ENCODE results near the gene BBS4.
"Not testable (repeated sequence)": the region's sequence is repeated elsewhere in the genome, so short reads cannot be mapped to it uniquely, and the experiment has no call there.

The BBS4 gene

DNA sequence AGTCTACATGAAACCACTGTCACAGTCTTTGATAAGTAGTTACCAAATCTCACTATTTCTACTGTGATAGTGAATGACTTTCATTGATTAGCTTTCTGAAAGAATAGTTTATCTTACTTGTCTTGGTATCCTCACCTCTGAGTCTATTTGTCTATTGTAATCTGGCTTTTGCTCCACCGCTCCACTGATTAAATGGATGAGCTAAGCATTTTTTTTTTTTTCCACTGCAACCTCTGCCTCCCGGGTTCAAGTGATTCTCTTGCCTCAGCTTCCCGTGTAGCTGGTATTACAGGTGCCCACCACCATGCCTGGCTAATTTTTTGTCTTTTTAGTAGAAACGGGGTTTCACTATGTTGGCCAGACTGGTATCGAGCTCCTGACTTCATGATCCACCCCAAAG lies 12.9 kb downstream of the BBS4 start:
- no peak for DNase-seq (ENCODE audit: low read depth)

DNA sequence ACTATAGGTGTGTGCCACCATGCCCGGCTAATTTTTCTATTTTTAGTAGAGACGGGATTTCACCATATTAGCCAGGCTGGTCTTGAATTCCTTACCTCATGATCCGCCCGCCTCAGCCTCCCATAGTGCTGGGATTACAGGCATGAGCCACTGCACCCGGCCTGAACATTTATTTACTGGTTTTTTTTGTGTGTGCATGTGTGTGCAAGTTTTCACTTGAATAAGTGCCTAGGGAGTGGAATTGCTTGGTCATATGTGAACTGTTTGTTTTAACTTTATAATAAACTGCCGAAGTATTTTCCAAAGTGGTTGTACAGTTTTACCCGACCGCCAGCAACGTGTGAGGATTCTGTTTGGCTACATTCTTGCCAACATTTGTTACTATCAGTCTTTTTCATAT lies 14.1 kb downstream of the BBS4 start:
- DNase-seq (ENCODE audit: low read depth): no peak

DNA sequence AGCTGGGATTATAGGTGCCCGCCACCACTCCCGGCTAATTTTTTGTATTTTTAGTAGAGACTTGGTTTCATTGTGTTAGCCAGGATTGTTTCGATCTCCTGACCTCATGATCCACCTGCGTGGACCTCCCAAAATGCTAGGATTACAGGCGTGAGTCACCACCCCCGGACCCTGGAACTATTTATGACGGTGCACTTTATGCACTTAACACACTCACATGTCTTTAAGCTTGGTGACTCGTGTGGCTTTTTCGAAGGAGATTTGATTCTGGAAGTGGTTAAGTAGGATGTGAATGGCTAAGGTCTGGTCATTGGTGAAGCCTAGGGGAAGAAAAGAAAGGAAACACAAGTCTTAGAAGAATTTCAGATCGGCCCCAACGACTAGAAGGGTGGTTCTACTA lies 20.3 kb downstream of the BBS4 start:
- no peak for DNase-seq (ENCODE audit: low read depth)

DNA sequence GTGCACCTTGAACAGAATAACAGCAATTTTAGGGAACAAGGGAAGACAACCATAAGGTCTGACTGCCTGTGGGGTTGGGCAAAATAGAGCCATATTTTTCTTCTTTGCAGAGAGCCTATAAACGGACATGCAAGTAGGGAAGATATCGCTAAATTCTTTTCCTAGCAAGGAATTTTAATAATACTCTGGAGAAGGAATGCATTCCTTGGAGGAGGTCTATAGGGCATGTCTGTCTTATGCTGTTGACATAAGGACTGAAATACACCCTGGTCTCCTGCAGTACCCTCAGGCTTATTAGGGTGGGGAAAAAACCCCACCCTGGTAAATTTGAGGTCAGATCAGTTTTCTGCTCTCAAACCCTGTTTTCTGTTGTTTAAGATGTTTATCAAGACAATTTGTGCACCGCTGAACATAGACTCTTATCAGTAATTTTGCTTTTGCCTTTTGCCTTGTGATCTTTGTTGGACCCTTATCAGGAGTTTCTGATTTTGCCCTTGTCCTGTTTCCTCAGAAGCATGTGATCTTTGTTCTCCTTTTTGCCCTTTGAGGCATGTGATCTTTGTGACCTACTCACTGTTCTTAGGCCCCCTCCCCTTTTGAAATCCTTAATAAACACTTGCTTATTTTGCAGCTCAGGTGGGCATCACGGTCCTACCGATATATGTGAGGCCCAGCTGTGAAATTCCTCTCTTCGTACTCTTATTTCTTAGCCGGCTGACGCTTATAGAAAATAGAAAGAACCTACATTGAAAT lies 22.7 kb downstream of the BBS4 start:
- not testable (repeated sequence) for DNase-seq (ENCODE audit: low read depth)

DNA sequence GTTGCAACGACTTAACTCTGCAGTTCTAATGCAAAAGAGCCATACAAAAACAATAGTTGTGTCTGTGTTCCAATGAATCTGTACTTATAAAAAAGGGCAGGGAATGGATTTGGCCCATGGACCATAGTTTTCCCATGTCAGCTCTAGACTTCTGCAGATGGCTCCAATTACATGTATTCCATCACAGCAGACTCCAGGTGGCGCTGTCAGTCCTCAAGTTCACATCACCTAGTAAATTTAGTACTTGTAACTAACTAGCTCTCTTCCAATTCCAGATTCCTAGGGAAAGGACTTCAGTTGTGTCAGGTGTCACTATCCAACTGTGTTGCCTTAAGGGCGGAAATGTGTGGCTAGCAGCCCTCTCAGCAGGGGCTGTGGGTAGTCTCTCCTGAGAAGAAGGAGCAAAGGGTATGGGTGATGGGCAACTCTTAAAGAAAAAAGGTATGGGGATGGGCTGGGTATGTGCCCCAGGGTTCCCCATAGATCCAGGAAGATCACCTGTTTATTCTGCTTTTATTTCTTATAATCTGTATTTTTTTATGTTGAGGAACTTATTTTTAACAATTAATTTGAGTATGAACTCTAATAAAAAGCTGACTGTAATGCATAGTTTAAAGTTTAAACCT lies 36.2 kb downstream of the BBS4 start:
- DNase-seq (ENCODE audit: low read depth): peak; percentile 46

DNA sequence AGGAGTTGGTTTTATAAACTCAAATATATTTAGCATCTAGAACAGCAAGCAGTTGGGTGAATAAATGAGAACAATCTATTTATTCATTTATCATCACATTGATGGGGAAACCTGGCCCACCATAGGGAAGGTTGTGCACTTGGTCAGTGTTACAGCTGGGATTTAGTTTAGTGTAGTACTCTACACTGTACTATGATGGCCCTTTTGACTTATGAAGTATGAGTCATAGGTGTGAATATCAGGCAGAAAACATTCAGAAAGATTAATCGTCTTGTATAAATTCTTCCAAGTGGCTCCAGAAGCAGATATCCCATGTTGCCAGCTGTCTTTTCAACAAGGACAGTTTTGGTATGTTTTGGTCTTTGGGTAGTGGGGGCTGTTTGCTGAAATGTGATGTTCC lies 38.0 kb downstream of the BBS4 start:
- no peak for DNase-seq (ENCODE audit: low read depth)

DNA sequence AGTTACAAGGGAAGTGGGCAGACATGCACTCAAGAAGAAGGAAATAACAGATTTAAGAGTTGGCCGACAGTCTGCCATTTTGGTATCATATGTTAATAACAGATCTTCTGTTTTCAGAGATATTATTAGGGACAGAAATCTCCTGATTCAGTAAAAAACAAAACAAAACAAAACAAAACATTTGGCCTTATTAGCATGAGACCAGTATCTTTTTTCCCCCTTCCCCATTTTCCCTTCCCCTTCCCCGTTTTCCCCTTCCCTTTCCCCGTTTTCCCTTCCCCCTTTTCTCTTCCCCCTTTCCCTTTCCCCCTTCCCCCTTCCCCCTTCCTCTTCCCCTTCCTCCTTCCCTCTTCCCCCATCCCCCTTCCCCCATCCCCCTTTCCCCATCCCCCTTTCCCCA lies 39.4 kb downstream of the BBS4 start:
- DNase-seq (ENCODE audit: low read depth): no peak

DNA sequence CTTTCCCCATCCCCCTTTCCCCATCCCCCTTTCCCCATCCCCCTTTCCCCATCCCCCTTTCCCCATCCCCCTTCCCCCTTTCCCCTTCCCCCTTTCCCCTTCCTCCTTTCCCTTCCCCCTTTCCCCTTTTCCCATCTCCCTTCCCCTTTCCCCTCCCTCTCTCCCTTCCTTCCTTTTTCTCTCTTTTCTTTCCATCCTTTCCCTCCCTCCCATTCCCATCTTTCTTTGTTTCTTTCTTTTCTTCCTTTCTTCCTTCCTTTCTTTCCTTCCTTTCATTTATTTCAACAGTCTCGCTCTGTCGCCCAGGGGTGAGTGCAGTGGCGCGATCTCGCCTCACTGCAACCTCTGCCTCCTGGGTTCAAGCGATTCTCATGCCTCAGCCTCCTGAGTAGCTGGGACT lies 39.8 kb downstream of the BBS4 start:
- DNase-seq (ENCODE audit: low read depth): not testable (repeated sequence)

DNA sequence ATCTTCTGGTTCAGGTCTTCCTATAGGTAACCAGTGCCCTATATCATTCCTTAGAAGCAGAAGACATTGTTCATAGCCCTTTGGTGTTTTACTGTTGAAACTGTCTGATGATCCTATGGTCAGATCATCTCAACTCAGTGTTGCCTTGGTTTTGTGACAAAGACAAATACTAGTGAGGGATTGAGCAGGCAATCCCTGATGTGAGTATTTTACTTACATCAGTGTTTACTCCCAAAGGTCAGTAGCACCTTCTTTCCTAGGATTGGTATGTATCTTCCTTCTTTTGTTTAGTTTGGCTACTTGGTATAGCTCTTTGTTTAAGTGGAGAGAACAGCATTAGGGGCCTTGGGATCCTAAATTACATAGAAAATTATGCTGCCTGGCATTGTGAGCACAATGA lies 41.1 kb downstream of the BBS4 start:
- DNase-seq (ENCODE audit: low read depth): no peak

DNA sequence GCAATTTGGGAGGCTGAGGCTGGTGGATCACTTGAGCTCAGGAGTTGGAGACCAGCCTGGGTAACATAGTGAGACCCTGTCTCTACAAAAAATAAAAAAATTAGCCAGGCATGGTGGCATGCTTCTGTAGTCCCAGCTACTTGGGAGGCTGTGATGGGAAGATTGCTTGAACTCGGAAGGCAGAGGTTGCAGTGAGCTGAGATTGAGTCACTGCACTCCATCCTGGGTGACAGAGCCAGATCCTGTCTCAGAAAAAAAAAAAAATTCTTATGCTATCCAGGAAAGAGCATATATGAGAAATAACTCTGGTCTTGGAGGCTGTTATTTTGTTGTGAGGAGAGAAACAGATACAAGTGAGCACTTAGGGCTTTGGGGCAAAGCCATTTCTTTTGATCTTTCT lies 42.2 kb downstream of the BBS4 start:
- not testable (repeated sequence) for DNase-seq (ENCODE audit: low read depth)

DNA sequence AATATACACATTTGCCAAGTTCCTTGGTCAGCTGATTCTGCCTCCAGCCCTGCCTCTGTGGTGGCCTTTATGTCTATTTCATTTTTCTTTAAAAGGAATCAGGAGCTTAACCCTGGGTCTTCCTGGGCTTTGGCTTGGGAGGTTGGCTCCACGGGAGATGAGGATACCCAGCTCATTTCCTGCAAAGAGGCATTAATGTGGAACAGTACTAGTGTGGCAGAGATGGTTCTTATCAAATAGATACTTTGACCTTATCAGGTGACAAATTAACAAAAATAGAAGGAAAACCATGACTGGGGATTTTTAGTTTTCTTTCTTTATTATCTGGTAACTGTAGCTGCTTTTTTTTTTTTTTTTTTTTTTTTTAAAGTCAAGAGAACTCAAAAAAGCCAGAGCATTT lies 42.8 kb downstream of the BBS4 start:
- DNase-seq (ENCODE audit: low read depth): no peak

DNA sequence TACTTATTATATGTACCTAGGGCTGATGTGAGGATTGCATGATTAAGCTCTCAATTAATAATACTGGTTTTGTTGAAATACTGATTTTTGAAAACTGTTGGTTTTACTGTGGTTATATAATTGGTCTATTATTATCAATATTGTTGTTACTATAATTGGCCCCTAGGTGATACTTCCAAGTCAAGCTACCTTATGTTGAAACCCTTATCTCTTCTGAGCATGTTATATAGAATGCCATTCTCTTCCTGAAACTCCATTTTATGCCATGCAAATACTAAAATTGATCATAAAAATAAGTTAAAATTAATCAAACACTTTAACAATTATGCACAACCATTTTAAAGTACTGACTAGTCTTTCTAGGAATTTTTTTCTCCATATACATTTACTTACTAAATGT lies 46.1 kb downstream of the BBS4 start:
- DNase-seq (ENCODE audit: low read depth): no peak

DNA sequence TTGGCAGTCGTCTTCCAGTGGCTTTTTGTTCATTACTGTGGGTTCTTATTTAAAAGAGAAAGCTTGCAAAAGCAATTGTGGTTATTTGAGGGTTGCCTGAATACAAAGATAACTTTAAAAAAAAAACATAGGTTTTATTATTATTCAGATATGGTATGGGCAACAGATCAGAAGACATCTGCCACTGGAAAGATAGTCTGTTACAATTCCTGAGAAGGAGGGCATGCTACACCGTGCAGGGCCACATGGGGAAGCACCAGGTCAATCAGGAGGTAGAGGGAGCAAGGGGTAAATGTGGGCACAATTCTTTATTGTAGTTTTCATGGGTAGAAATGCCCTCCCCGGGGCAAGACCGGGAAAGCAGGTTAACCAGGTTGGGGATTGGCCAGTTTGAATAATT lies 46.5 kb downstream of the BBS4 start:
- DNase-seq (ENCODE audit: low read depth): no peak

DNA sequence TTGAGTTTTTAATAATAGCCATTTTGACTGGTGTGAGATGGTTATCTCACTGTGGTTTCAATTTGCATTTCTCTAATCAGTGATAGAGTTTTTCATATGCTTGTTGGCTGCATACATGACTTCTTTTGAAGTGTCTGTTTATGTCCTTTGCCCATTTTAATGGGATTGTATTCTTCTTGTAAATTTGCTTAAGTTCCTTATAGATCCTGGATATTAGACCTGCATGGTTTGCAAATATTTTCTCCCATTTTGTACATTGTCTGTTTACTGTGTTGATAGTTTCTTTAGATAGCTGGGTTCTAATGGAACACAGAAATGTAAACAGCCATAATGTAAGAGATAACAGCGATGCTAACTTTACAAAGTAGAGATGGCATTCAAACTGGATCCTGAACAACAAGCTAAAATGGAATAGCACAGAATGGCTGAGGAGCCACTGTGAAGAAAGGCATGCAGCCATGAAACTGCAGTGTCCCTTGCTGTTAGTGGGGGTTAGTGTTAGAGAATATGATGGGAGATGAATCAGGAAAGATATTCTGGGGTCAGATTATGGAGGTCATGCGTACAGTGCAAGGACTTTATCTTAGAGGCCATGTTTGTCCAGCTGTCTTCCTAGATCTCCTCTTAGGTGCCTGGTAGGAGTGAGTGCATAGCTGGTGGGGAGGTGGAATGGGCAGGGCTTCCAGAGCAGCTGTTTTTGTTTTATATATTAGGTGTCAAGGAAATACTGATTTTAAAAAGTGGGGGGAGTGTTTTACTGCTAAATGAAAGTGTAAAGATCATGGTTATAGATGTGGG lies 48.1 kb downstream of the BBS4 start:
- no peak for DNase-seq (ENCODE audit: low read depth)

DNA sequence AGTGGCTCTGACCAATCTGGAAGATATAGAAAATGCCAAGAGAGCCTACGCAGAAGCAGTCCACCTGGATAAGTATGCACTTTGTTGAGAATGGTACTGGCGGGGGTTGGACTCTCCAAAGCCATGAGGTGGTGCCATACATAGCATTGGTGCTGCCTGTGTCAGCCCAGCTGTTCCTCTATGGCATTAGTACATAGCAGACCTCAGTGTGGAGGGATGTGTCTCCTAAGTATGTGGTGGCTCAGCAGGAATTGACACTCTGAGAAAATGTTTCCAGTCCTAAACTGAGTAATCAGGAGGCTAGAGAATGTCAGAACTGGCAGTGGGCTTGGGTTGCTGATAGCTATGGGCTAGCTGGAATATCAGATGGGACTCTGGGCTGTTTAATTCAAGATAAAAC lies 49.1 kb downstream of the BBS4 start:
- DNase-seq (ENCODE audit: low read depth): no peak

DNA sequence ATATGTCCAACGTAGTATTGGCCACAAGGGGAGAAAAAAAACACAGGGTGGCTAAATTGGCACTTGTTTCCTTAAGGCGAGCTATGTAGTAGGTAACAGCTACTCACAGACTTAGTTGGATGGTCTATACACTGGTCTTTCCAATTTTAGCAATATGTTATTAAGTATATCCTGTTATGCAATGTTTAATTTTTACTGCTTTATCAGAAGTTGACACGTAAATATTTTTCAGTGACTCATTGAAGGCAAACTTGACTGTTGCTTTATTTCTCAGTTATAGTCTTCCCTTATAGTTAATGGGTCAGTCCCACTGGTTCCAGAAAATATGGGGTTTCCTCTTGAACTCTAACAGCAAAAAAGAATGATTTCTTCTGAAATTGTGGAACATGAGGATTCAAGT lies 51.1 kb downstream of the BBS4 start:
- DNase-seq (ENCODE audit: low read depth): no peak

DNA sequence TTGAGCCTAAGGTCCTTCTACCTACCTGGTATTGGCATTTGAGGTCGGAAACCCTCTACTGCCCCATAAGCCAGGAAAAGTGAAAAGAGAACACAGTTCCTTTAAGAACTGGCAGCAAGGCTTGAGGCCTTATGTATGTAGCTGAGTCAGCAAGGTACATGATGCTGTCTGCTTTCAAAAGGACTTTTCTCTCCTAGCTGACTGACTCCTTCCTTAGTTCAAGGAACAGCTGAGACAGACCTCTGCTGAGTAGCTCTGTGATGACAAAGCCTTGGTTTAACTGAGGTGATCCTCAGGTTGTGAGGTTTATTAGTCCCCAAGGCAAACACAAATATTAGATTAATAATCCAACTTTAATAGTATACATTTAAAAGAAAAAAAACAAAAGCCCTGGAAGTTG lies 51.7 kb downstream of the BBS4 start:
- no peak for DNase-seq (ENCODE audit: low read depth)

DNA sequence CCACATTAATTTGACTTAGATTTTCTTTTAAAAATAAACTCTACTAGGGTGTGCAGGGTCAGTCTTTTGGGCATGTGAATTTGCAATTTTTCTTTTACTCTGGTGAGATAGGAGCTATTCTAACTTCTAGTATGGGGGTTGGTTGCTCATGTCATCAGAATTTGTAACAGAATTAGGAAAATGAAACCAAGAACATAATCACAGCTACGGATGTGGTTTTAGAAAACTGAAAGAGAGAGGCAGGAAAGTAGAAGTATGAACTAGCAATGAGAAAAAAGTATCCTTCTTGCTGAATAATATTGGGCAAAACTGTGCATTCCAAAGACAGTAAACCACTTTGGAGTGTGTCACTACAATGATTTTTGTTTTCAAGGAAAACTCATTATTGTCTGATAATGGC lies 54.2 kb downstream of the BBS4 start:
- DNase-seq (ENCODE audit: low read depth): no peak

DNA sequence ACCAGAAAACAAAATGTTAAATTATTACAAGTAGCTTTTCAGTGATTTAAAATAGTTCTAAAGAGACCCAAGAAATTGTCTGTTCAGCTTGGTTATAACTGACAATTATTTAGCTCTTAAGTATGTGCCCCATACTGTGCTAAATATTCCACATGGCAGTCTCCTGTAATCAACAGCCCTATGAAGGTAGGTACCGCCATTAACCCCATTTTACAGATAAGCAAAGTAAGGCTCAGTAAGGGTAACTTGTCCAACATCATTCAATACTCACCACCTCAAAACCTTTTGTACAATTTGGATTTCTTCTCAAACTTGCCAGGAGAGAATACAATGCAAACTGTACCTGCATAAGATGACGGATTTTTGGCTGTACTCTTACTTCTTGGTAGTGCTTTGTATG lies 63.7 kb downstream of the BBS4 start:
- no peak for DNase-seq (ENCODE audit: low read depth)

DNA sequence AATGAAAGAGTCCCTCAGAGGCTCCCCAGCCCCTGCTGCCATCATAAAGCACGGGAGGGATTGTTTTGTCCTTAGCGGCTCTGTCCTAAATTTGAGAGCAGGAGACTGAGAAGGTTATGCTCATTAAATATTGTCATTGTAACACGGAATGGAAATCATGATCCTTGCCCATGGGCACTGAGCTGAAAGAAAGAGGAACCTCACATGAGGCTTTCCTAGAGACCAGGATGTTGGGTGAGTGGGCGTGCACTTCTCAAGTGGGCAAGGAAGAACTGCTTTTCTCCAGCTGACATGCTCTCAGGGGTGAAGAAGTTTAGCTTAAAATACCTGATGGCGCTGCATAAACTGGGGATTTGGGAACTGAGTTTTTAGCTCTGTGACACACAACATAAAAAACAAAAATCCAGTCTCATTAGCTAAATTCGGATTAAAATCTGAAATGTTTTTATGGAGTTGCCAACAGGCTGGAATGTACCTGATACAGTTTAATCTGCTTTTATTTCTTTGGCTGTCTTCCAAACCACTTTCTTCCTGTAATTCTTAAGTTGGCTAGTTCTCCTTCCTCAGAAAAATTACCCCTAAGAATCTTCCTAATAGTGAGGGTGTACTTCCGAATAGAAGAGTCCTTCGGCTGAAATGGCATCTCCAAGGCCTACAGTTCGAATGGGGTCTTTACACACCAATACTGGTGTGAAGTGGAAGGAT lies 65.9 kb downstream of the BBS4 start:
- no peak for DNase-seq (ENCODE audit: low read depth)

DNA sequence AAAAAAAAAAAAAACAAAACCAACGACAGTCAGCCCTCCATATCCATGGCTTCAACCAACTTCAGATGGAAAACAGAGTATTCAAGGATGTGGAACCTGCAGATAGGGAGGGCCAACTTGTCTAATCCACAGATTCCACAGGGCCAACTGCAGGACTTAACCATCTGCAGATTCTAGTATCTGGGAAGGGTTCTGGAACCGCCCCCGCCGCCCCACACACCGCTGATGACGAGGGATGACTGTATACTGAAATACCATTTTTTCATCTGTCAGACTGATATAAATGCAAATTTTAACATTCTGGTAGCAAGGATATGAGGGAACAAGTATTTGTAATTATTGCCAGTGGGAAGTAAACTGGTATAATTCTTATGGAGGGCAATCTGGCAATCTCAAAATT lies 68.1 kb downstream of the BBS4 start:
- DNase-seq (ENCODE audit: low read depth): no peak

DNA sequence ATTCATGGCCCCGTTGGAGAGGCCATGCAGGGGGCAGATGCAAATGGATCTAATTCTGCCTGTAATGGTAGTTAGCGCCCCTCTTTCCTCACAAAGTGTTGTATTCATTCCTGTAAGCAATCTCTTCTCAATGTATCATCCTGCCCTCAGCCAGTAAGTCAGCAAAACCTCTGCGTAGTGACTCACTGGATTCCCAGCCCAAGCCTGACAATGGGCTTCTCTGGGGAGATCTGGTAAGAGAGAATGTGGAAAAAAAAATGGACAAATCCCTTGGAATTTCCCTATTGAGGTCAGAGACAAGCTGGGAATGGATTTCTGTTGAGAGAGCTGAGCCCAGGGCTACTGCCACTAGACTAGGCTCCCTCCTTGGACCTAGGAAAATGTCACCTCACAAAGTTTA lies 72.2 kb downstream of the BBS4 start:
- no peak for DNase-seq (ENCODE audit: low read depth)
